Adipocyte (in vitro differentiated cells): ENCODE data around the gene GALNT17.

ENCODE experiments used
- DNase-seq: peaks from one replicate; pipeline ENCODE4 v3.0.0-alpha.2; 2015; ENCODE audit warnings: low read depth
- H3K27me3 ChIP-seq: replicated peaks from 2 replicates; pipeline ENCODE4 v1.7.0; 2013; ENCODE audit warnings: mild to moderate bottlenecking, low read length, moderate library complexity; ENCODE audit not compliant: control insufficient read depth, insufficient read depth
- H3K36me3 ChIP-seq: 2 replicates; pipeline ENCODE4 v1.7.0; 2013; ENCODE audit warnings: low read length, mild to moderate bottlenecking, moderate library complexity; ENCODE audit not compliant: control insufficient read depth, insufficient read depth, severe bottlenecking
- H3K4me1 ChIP-seq: 2 replicates; pipeline ENCODE4 v1.7.0; 2013; ENCODE audit warnings: mild to moderate bottlenecking, low read length, moderate library complexity; ENCODE audit not compliant: control insufficient read depth, insufficient read depth
- H3K4me3 ChIP-seq: 2 replicates; pipeline ENCODE4 v1.7.0; 2013; ENCODE audit warnings: mild to moderate bottlenecking, low read length, moderate library complexity
- H3K9ac ChIP-seq: 2 replicates; pipeline ENCODE4 v1.7.0; 2013; ENCODE audit warnings: mild to moderate bottlenecking, low read length, moderate library complexity
- H3K9me3 ChIP-seq: 2 replicates; pipeline ENCODE4 v1.7.0; 2013; ENCODE audit warnings: mild to moderate bottlenecking, low read length, moderate library complexity; ENCODE audit not compliant: control insufficient read depth

Gene GALNT17

DNA sequence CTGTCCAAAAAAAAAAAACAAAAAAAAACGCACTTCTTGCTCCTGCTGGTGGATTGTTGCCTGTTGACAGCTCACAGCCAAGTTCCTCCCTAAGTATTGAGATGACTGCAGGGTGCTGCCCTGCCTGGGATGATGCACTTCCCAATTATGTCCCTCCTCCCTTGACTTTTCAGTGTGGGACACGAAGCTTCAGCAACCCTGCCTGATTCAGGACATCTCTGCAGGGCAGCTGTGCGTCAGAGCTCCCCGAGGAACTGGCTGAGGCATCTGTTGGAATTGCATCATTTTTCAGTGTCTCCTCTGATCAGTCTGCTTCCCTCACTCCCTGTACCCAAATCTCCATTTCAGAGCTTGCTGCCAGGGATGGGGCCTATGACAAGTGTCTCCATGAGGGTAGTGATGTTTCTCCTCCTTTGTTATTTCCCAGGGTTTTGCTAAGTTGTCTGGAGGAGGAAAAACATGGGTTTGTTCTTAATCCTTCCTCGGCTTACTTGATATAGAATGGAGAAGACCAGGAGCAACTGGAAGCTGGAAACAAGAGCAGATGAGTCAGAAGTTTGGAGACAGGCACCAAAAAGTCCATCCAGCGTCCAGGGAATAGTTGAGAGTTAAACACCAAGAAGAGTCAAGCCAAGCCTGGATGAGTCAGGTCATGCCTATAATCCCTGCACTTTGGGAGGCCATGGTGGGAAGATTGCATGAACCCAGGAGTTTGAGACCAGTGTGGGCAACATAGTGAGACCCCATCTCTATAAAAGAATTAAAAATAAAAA lies 355.1 kb downstream of the GALNT17 start:
- H3K9me3 ChIP-seq: no peaks in the 10 kb centered on the region
- peak; percentile 54 for DNase-seq
- peaks cover 20% of the 10 kb centered on the region for H3K4me1 ChIP-seq
- peak overlapping the region; percentile 43 for H3K9ac ChIP-seq
- peak overlapping the region; percentile 18 for H3K4me3 ChIP-seq
- no peaks in the 10 kb centered on the region for H3K36me3 ChIP-seq
- H3K27me3 ChIP-seq: no peaks in the 10 kb centered on the region

DNA sequence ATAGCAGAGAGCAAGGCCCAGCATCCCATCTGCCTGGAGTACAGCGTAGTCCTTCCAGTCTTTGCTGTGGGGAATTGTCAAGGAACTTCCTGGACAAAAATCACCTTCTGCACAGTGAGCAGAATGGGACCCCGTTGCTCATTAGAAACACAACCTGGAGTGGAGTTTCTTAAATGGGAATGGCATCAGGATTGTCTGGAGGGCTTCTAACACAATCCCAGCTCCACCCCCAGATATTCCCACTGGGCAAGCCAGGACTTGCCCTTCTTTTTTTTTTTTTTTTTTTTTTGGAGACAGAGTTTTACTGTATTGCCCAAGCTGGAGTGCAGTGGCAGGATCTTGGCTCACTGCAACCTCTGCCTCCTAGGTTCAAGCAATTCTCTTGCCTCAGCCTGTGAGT lies 356.4 kb downstream of the GALNT17 start:
- H3K36me3 ChIP-seq: no peaks in the 10 kb centered on the region
- H3K4me1 ChIP-seq: peaks cover 20% of the 10 kb centered on the region
- no peaks in the 10 kb centered on the region for H3K27me3 ChIP-seq
- no peaks in the 10 kb centered on the region for H3K9me3 ChIP-seq
- no peak overlapping the region for H3K4me3 ChIP-seq
- H3K9ac ChIP-seq: peak overlapping the region; percentile 43
- peak; percentile 8 for DNase-seq

DNA sequence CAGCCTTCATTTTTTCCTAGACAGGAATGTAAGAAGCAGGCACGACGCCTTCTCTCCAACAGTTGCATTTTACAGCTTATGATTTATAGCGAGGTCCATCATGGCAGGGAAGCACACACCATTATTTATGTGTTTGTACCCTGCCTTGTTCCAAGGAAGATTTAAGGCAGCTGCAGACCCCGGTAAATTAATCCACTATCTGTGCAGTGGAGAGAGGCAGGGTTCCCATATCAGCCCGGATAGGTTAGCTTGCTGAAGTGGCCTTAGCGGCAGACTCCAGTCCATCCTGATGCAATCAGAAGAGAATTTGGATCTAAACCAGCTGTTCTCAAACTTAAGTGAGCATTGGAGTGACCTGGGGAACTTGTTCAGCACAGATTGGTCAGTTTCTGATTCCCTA lies 359.4 kb downstream of the GALNT17 start:
- Histone ChIP-seq H3K27me3 (no peaks in the 10 kb centered on the region), H3K4me1 (peaks cover 20% of the 10 kb centered on the region), H3K9ac (no peak overlapping the region), H3K36me3 (no peaks in the 10 kb centered on the region), H3K4me3 (no peak overlapping the region), H3K9me3 (no peaks in the 10 kb centered on the region)
- no peak for DNase-seq

GRCh38 chr7:71495828-71496227 lies 363.9 kb downstream of the GALNT17 start:
- no peaks in the 10 kb centered on the region for H3K9me3 ChIP-seq
- H3K27me3 ChIP-seq: no peaks in the 10 kb centered on the region
- H3K4me3 ChIP-seq: no peak overlapping the region
- peaks cover 7% of the 10 kb centered on the region for H3K4me1 ChIP-seq
- no peak overlapping the region for H3K9ac ChIP-seq
- DNase-seq: no peak
- H3K36me3 ChIP-seq: no peaks in the 10 kb centered on the region

DNA sequence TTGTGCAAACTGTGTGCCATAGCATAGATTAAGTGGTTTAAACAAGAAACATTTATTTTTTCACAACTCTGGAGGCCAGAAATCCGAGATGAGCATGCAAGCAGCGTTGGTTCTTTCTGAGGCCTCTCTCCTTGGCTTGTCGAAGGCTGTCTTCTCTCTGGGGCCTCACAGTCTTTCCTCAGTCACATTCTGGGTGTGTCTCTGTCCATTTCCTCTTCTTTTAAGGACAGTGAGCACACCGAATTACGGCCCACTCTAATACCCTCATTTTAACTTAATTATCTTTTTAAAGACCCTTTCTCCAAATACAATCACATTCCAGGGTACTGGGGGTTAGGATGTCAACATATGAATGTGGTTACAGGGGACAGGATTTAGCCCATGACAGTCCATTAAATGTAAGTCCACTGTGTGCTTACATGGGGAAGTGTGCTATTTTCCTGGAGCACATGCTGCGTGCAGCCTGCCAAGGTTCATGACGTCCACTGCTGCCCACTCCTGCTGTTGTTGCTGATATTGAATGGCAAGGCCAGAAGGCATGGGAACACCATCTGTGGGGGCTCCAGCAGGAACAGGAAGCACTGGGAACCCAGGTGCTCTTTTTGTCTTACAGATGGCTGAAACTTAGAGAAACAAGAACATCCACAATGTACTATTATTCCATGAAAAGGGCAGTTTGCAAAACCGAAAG lies 365.5 kb downstream of the GALNT17 start:
- Histone ChIP-seq H3K9ac (no peak overlapping the region), H3K27me3 (no peaks in the 10 kb centered on the region), H3K4me1 (peaks cover 7% of the 10 kb centered on the region), H3K36me3 (no peaks in the 10 kb centered on the region), H3K4me3 (no peak overlapping the region), H3K9me3 (no peaks in the 10 kb centered on the region)
- DNase-seq: no peak

- H3K27me3 ChIP-seq: no peaks in the 10 kb centered on the region
- H3K9ac ChIP-seq: no peak overlapping the region
- H3K4me1 ChIP-seq: peaks cover 7% of the 10 kb centered on the region
- DNase-seq: no peak
- H3K36me3 ChIP-seq: no peaks in the 10 kb centered on the region
- H3K4me3 ChIP-seq: no peak overlapping the region
- H3K9me3 ChIP-seq: no peaks in the 10 kb centered on the region
These were observed 366.4 kb downstream of the GALNT17 start for GRCh38 chr7:71498381-71498780.

GRCh38 chr7:71504697-71505441 lies 372.9 kb downstream of the GALNT17 start:
- no peak overlapping the region for H3K9ac ChIP-seq
- DNase-seq: no peak
- H3K9me3 ChIP-seq: no peaks in the 10 kb centered on the region
- H3K27me3 ChIP-seq: no peaks in the 10 kb centered on the region
- H3K4me3 ChIP-seq: no peak overlapping the region
- no peaks in the 10 kb centered on the region for H3K36me3 ChIP-seq
- no peaks in the 10 kb centered on the region for H3K4me1 ChIP-seq

- H3K9ac ChIP-seq: no peak overlapping the region
- H3K9me3 ChIP-seq: no peaks in the 10 kb centered on the region
- no peaks in the 10 kb centered on the region for H3K36me3 ChIP-seq
- no peaks in the 10 kb centered on the region for H3K27me3 ChIP-seq
- H3K4me1 ChIP-seq: no peaks in the 10 kb centered on the region
- no peak for DNase-seq
- H3K4me3 ChIP-seq: no peak overlapping the region
These were observed 374.9 kb downstream of the GALNT17 start for GRCh38 chr7:71506822-71507221.

GRCh38 chr7:71507680-71508602 lies 376.0 kb downstream of the GALNT17 start:
- Histone ChIP-seq H3K36me3 (no peaks in the 10 kb centered on the region), H3K4me3 (no peak overlapping the region), H3K27me3 (no peaks in the 10 kb centered on the region), H3K4me1 (no peaks in the 10 kb centered on the region), H3K9ac (no peak overlapping the region), H3K9me3 (no peaks in the 10 kb centered on the region)
- no peak for DNase-seq

- Histone ChIP-seq H3K9me3 (no peaks in the 10 kb centered on the region), H3K9ac (no peak overlapping the region), H3K4me3 (no peak overlapping the region), H3K36me3 (no peaks in the 10 kb centered on the region), H3K4me1 (no peaks in the 10 kb centered on the region), H3K27me3 (no peaks in the 10 kb centered on the region)
- DNase-seq: no peak
These were observed 377.4 kb downstream of the GALNT17 start for GRCh38 chr7:71509381-71509780.
